ENCODE data around the gene EEF1B2.
"Not testable (repeated sequence)": the region's sequence is repeated elsewhere in the genome, so short reads cannot be mapped to it uniquely, and the experiment has no call there.

EEF1B2 gene

GRCh38 chr2:206176121-206176520 lies 16.4 kb downstream of the EEF1B2 start:
- no peaks in the 10 kb centered on the region for H3K4me1 ChIP-seq
- H3K4me2 ChIP-seq, result no peak overlapping the region
- H3K9ac ChIP-seq, result no peak overlapping the region
- H3K27ac ChIP-seq, result no peak overlapping the region
- H3K4me3 ChIP-seq, result no peak overlapping the region
- H3K27me3 ChIP-seq, result no peaks in the 10 kb centered on the region
- H3K9me3 ChIP-seq (replicated peaks in 1 of 11), result peaks cover 7 to 19% (median 12%) of the 10 kb centered on the region in 11 experiments; a peak in 17 of 22 replicates
- no peak for TF ChIP-seq Cebpa-rat (IDR thresholded peaks at IDR 0.05)
- no peaks in the 10 kb centered on the region for H4K20me1 ChIP-seq
- no peaks in the 10 kb centered on the region for H3K36me3 ChIP-seq

GRCh38 chr2:206176901-206177300 lies 17.2 kb downstream of the EEF1B2 start:
- no peak for TF ChIP-seq Cebpa-rat (IDR thresholded peaks at IDR 0.05)
- Histone ChIP-seq H3K4me3 (no peak overlapping the region), H3K27me3 (no peaks in the 10 kb centered on the region), H4K20me1 (no peaks in the 10 kb centered on the region), H3K36me3 (no peaks in the 10 kb centered on the region), H3K9ac (no peak overlapping the region), H3K4me1 (no peaks in the 10 kb centered on the region), H3K9me3 (replicated peaks in 1 of 11) (peaks cover 1 to 13% (median 5%) of the 10 kb centered on the region in 11 experiments; a peak in 17 of 22 replicates), H3K4me2 (no peak overlapping the region), H3K27ac (no peak overlapping the region)

GRCh38 chr2:206181526-206181925 lies 21.8 kb downstream of the EEF1B2 start:
- not testable (repeated sequence) for H3K27me3 ChIP-seq; H3K27ac ChIP-seq; H3K4me2 ChIP-seq; H3K36me3 ChIP-seq; H3K9me3 ChIP-seq (replicated peaks in 1 of 11); H3K4me3 ChIP-seq; H4K20me1 ChIP-seq; H3K4me1 ChIP-seq; H3K9ac ChIP-seq

- Histone ChIP-seq H3K4me1 (no peaks in the 10 kb centered on the region; a peak in 1 of 20 replicates), H3K4me2 (no peak overlapping the region), H4K20me1 (no peaks in the 10 kb centered on the region), H3K9ac (no peak overlapping the region), H3K27ac (no peak overlapping the region), H3K36me3 (no peaks in the 10 kb centered on the region), H3K4me3 (no peak overlapping the region), H3K27me3 (no peaks in the 10 kb centered on the region), H3K9me3 (replicated peaks in 1 of 11) (no peaks in the 10 kb centered on the region)
- no peak for TF ChIP-seq Cebpa-rat (IDR thresholded peaks at IDR 0.05)
These were observed 30.0 kb downstream of the EEF1B2 start for GRCh38 chr2:206189691-206190090.

- H3K27ac ChIP-seq, result no peak overlapping the region
- no peak overlapping the region for H3K9ac ChIP-seq
- no peak overlapping the region for H3K4me3 ChIP-seq
These were observed 30.4 kb downstream of the EEF1B2 start for GRCh38 chr2:206190111-206190510.

GRCh38 chr2:206190689-206191088 lies 31.0 kb downstream of the EEF1B2 start:
- no peaks in the 10 kb centered on the region; a peak in 1 of 20 replicates for H3K4me1 ChIP-seq
- no peaks in the 10 kb centered on the region for H3K27me3 ChIP-seq

More at GRCh38 chr2:206190111-206190510, 30.4 kb downstream of the EEF1B2 start:
- H3K27me3 ChIP-seq, result no peaks in the 10 kb centered on the region
- H3K4me2 ChIP-seq, result no peak overlapping the region
- H3K36me3 ChIP-seq, result no peaks in the 10 kb centered on the region
- no peaks in the 10 kb centered on the region for H3K9me3 ChIP-seq (replicated peaks in 1 of 11)
- no peaks in the 10 kb centered on the region; a peak in 1 of 20 replicates for H3K4me1 ChIP-seq
- TF ChIP-seq Cebpa-rat (IDR thresholded peaks at IDR 0.05), result no peak
- H4K20me1 ChIP-seq, result no peaks in the 10 kb centered on the region

GRCh38 chr2:206192157-206192556 lies 32.5 kb downstream of the EEF1B2 start:
- Histone ChIP-seq H4K20me1 (no peaks in the 10 kb centered on the region), H3K9ac (no peak overlapping the region), H3K36me3 (no peaks in the 10 kb centered on the region), H3K27me3 (no peaks in the 10 kb centered on the region), H3K4me1 (no peaks in the 10 kb centered on the region; a peak in 1 of 20 replicates), H3K9me3 (replicated peaks in 1 of 11) (no peaks in the 10 kb centered on the region), H3K4me3 (no peak overlapping the region), H3K4me2 (no peak overlapping the region), H3K27ac (no peak overlapping the region)
- no peak for TF ChIP-seq Cebpa-rat (IDR thresholded peaks at IDR 0.05)

More at GRCh38 chr2:206190689-206191088, 31.0 kb downstream of the EEF1B2 start:
- Histone ChIP-seq H3K4me3 (no peak overlapping the region), H3K4me2 (no peak overlapping the region), H3K27ac (no peak overlapping the region), H3K9ac (no peak overlapping the region), H4K20me1 (no peaks in the 10 kb centered on the region), H3K36me3 (no peaks in the 10 kb centered on the region), H3K9me3 (replicated peaks in 1 of 11) (no peaks in the 10 kb centered on the region)
- TF ChIP-seq Cebpa-rat (IDR thresholded peaks at IDR 0.05), result no peak

GRCh38 chr2:206193671-206194357 lies 34.1 kb downstream of the EEF1B2 start:
- H3K27ac ChIP-seq, result no peak overlapping the region
- H3K4me1 ChIP-seq, result no peaks in the 10 kb centered on the region; a peak in 1 of 20 replicates
- no peaks in the 10 kb centered on the region for H3K9me3 ChIP-seq (replicated peaks in 1 of 11)
- no peaks in the 10 kb centered on the region for H3K36me3 ChIP-seq
- no peak overlapping the region for H3K4me3 ChIP-seq
- no peak overlapping the region for H3K4me2 ChIP-seq
- H3K9ac ChIP-seq, result no peak overlapping the region
- H4K20me1 ChIP-seq, result no peaks in the 10 kb centered on the region
- H3K27me3 ChIP-seq, result no peaks in the 10 kb centered on the region
- no peak for TF ChIP-seq Cebpa-rat (IDR thresholded peaks at IDR 0.05)

- TF ChIP-seq Cebpa-rat (IDR thresholded peaks at IDR 0.05), result no peak
- no peak overlapping the region for H3K4me3 ChIP-seq
- H3K36me3 ChIP-seq, result no peaks in the 10 kb centered on the region
- no peak overlapping the region for H3K9ac ChIP-seq
- H3K27ac ChIP-seq, result no peak overlapping the region
- H3K4me2 ChIP-seq, result no peak overlapping the region
- no peaks in the 10 kb centered on the region; a peak in 1 of 20 replicates for H3K4me1 ChIP-seq
- H3K27me3 ChIP-seq, result no peaks in the 10 kb centered on the region
- peaks cover 0 to 11% (median 6%) of the 10 kb centered on the region in 11 experiments; a peak in 16 of 22 replicates for H3K9me3 ChIP-seq (replicated peaks in 1 of 11)
- no peaks in the 10 kb centered on the region for H4K20me1 ChIP-seq
These were observed 39.0 kb downstream of the EEF1B2 start for GRCh38 chr2:206198677-206199076.
